Fibroblast of mammary gland (primary cell): ENCODE data around the gene TPPP.

Experiments used
- DNase-seq: peaks from one replicate; pipeline ENCODE4 v3.0.0-alpha.2; 2010; ENCODE audit warnings: low read depth
- H3K4me3 ChIP-seq: 2 replicates; pipeline ENCODE4 v1.5.1; 2011; ENCODE audit warnings: low read depth, mild to moderate bottlenecking, low read length, moderate library complexity; ENCODE audit not compliant: control insufficient read depth
- CTCF ChIP-seq: conservative IDR thresholded peaks from 2 replicates; pipeline ENCODE4 v1.5.1; 2011; ENCODE audit warnings: low read depth, low read length, inconsistent platforms; ENCODE audit not compliant: control insufficient read depth, insufficient read depth

Gene TPPP

GRCh38 chr5:644971-645370 is 48.2 kb downstream of the TPPP start:
- H3K4me3 ChIP-seq: no peak overlapping the region
- DNase-seq: no peak
- TF ChIP-seq CTCF: no peak

- DNase-seq: no peak
- H3K4me3 ChIP-seq: no peak overlapping the region
- TF ChIP-seq CTCF: no peak
Measured at GRCh38 chr5:644509-644908, 48.6 kb downstream of the TPPP start.

GRCh38 chr5:643811-644271 is 49.3 kb downstream of the TPPP start:
- DNase-seq: no peak
- TF ChIP-seq CTCF: no peak
- H3K4me3 ChIP-seq: no peak overlapping the region

GRCh38 chr5:643351-643801 is 49.8 kb downstream of the TPPP start:
- TF ChIP-seq CTCF: no peak
- no peak for DNase-seq
- H3K4me3 ChIP-seq: no peak overlapping the region

GRCh38 chr5:642481-642880 is 50.7 kb downstream of the TPPP start:
- no peak overlapping the region for H3K4me3 ChIP-seq
- DNase-seq: no peak
- no peak for TF ChIP-seq CTCF

GRCh38 chr5:641331-641765 is 51.8 kb downstream of the TPPP start:
- no peak for DNase-seq
- no peak overlapping the region for H3K4me3 ChIP-seq
- no peak for TF ChIP-seq CTCF
